Stomach smooth muscle (tissue), 2 donors: ENCODE results near the gene CLEC4E.
"Not testable (repeated sequence)": the region's sequence is repeated elsewhere in the genome, so short reads cannot be mapped to it uniquely, and the experiment has no call there.

Source experiments
- H3K27ac ChIP-seq: one replicate; pipeline ENCODE4 v1.7.0; 2013; ENCODE audit warnings: mild to moderate bottlenecking, low read length, inconsistent platforms
- H3K27me3 ChIP-seq, 2 donors: one replicate each; pipeline ENCODE4 v1.7.0; 2013; ENCODE audit warnings: low read length in 2 of 2; ENCODE audit not compliant: insufficient read depth in 2 of 2, control insufficient read depth in 1 of 2
- H3K36me3 ChIP-seq, 2 donors: one replicate each; pipeline ENCODE4 v1.7.0; 2013; ENCODE audit warnings: low read length in 2 of 2; ENCODE audit not compliant: control insufficient read depth in 2 of 2, insufficient read depth in 2 of 2
- H3K4me1 ChIP-seq: one replicate; pipeline ENCODE4 v1.7.0; 2013; ENCODE audit warnings: low read length; ENCODE audit not compliant: control insufficient read depth, insufficient read depth
- H3K4me3 ChIP-seq, 2 donors: one replicate each; pipeline ENCODE4 v1.7.0; 2013; ENCODE audit warnings: low read length in 2 of 2
- H3K9ac ChIP-seq, 2 donors: one replicate each; pipeline ENCODE4 v1.7.0; 2013; ENCODE audit warnings: low read length in 2 of 2, mild to moderate bottlenecking in 1 of 2
- H3K9me3 ChIP-seq, 2 donors: one replicate each; pipeline ENCODE4 v1.7.0; 2013; ENCODE audit warnings: low read length in 2 of 2; ENCODE audit not compliant: control insufficient read depth in 2 of 2
- donor health status: healthy.
- donor health status: Pancreatic carcinoma.

CLEC4E gene

DNA sequence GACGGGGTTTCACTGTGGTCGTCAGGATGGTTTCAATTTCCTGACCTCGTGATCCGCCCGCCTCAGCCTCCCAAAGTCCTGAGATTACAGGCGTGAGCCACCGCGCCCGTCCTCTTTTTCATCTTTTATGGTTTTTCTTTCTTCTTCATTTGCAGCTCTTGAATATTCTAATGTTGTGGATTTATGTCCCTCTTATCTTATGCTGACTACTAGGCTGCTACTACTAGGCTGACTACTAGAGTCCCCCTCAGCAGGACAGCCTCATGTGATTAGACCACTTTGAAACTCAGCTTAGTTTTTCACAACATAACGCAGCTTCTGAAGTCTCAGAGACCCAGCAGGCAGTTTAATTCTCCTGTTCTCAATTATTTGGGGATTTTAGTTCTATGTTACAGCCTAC is 857 bp upstream of the CLEC4E start:
- Histone ChIP-seq H3K9me3 (no peaks in the 10 kb centered on the region), H3K4me3 (no peak overlapping the region), H3K36me3 (no peaks in the 10 kb centered on the region), H3K4me1 (no peaks in the 10 kb centered on the region), H3K27me3 (no peaks in the 10 kb centered on the region), H3K9ac (no peak overlapping the region), H3K27ac (no peak overlapping the region)

- not testable (repeated sequence) for H3K27me3 ChIP-seq, H3K36me3 ChIP-seq, H3K9me3 ChIP-seq, H3K9ac ChIP-seq, H3K27ac ChIP-seq, H3K4me1 ChIP-seq, H3K4me3 ChIP-seq
Measured at GRCh38 chr12:8537820-8538219, 2.9 kb downstream of the CLEC4E start.

- H3K4me3 ChIP-seq, result no peak overlapping the region
- H3K27ac ChIP-seq, result no peak overlapping the region
- H3K36me3 ChIP-seq, result no peaks in the 10 kb centered on the region
- H3K4me1 ChIP-seq, result no peaks in the 10 kb centered on the region
- H3K9ac ChIP-seq, result no peak overlapping the region
- H3K27me3 ChIP-seq, result peaks cover 2 to 3% of the 10 kb centered on the region in 2 donors
- no peaks in the 10 kb centered on the region for H3K9me3 ChIP-seq
Measured at GRCh38 chr12:8532045-8532444, 8.7 kb downstream of the CLEC4E start.

- peaks cover 2 to 3% of the 10 kb centered on the region in 2 donors for H3K27me3 ChIP-seq
- H3K9ac ChIP-seq, result no peak overlapping the region
- no peaks in the 10 kb centered on the region for H3K4me1 ChIP-seq
- no peak overlapping the region for H3K4me3 ChIP-seq
- H3K27ac ChIP-seq, result no peak overlapping the region
- H3K36me3 ChIP-seq, result no peaks in the 10 kb centered on the region
- no peaks in the 10 kb centered on the region for H3K9me3 ChIP-seq
Measured at GRCh38 chr12:8527250-8528130, 13.2 kb downstream of the CLEC4E start.

- Histone ChIP-seq H3K27me3 (no peaks in the 10 kb centered on the region), H3K9me3 (no peaks in the 10 kb centered on the region), H3K4me1 (no peaks in the 10 kb centered on the region), H3K27ac (no peak overlapping the region), H3K4me3 (no peak overlapping the region), H3K36me3 (no peaks in the 10 kb centered on the region), H3K9ac (no peak overlapping the region)
Measured at GRCh38 chr12:8519171-8519570, 21.5 kb downstream of the CLEC4E start.

DNA sequence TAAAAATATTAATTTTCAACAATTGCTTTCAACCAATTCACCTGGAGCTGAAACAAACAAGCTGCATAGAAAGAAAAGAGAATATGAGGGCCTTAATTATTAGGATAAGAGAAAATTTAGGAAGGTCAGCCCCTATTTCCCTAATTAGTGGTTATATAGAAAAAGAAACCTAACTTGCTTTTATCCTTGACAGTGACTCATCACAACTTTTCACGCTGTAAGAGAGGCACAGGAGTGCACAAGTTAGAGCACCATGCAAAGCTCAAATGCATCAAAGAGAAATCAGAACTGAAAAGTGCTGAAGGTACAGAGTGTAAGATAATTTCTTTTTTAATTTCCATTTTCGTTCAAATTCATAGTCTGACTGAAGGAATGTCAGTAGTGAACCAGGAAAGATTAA is 22.7 kb downstream of the CLEC4E start:
- Histone ChIP-seq H3K4me3 (no peak overlapping the region), H3K36me3 (no peaks in the 10 kb centered on the region), H3K27ac (no peak overlapping the region), H3K4me1 (no peaks in the 10 kb centered on the region), H3K9ac (no peak overlapping the region), H3K27me3 (no peaks in the 10 kb centered on the region), H3K9me3 (no peaks in the 10 kb centered on the region)

DNA sequence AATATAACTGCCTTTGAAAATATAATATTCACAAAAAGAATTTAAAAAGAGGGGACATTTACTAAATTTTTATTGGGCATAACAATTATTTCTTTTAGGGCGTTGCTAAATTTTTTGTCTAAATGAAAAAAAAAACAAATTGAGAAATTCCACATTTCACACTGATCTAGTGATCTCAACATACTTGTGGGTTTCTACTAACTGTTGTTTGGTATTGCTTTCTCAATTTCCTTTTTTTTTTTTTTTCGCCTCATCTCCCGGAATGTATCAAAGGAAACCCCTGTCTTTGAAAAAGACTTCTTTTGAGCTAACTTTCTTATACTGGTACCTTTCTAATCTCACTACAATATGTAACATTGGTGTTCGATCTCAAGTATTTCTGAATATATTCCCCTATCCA is 27.4 kb downstream of the CLEC4E start, which contains the start of gene CLEC4D:
Gene CLEC4D (plus strand): TSS at position 248 of the 400 bp plus-strand sequence. CDS start 230 bp downstream, outside the sequence.
- Histone ChIP-seq H3K36me3 (no peaks in the 10 kb centered on the region), H3K4me1 (no peaks in the 10 kb centered on the region), H3K9me3 (no peaks in the 10 kb centered on the region), H3K27ac (no peak within 1 kb of the TSS), H3K9ac (no peak within 1 kb of the TSS), H3K27me3 (no peaks in the 10 kb centered on the region), H3K4me3 (no peak within 1 kb of the TSS)

DNA sequence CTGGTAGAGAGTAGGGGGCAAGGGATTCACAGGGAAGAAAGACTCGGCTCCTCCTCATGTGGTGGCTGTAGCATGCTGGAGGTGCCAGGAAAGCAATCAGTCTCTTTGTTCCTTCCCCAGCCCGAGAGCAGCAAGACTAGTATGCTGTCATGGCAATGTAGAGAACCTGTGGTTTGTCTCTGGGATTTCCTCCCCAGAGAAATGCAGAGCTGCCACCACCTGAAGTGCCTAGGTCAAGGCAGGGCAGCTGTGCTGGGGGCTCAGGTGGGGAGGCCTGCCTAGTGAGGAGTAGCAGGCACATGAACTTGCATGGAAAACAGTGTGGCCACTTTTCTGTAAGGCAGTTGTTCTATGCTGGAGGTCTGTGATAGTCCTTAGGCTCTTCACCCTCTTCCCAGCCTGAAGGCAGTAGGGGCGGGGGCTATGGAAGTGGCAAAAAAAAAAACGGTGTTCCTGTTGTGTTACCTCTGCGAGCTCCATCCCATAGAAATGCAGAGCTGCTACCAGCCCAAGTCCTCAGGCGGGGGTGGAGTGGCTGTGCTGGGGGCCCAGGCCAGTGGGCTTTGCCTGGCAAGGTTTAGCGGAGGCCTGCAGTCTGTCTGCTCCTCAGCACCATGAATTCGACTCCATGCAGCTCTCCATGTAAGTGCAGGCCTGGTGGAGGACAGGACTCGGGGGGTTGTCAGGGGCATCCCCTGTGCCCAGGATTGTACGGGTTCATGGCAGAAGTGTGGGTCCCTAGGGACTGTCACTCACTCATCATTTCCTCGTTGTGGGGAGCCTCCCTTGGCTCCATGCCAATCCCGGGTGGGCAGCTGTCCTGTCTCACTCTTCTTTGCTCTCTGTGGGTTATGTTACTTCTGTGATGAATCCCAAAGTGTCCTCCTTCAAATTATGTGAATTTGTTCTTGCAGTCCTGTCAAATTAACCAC is 31.5 kb downstream of the CLEC4E start:
- no peak overlapping the region for H3K27ac ChIP-seq
- H3K4me3 ChIP-seq, result no peak overlapping the region
- H3K27me3 ChIP-seq, result no peaks in the 10 kb centered on the region
- H3K4me1 ChIP-seq, result no peaks in the 10 kb centered on the region
- no peak overlapping the region for H3K9ac ChIP-seq
- no peaks in the 10 kb centered on the region for H3K36me3 ChIP-seq
- no peaks in the 10 kb centered on the region for H3K9me3 ChIP-seq

GRCh38 chr12:8508223-8508622 is 32.5 kb downstream of the CLEC4E start:
- Histone ChIP-seq H3K9me3 (no peaks in the 10 kb centered on the region), H3K9ac (no peak overlapping the region), H3K27me3 (no peaks in the 10 kb centered on the region), H3K36me3 (no peaks in the 10 kb centered on the region), H3K27ac (no peak overlapping the region), H3K4me1 (no peaks in the 10 kb centered on the region), H3K4me3 (no peak overlapping the region)

- Histone ChIP-seq H3K27ac (no peak overlapping the region), H3K4me1 (no peaks in the 10 kb centered on the region), H3K9ac (no peak overlapping the region), H3K4me3 (no peak overlapping the region), H3K27me3 (no peaks in the 10 kb centered on the region), H3K36me3 (no peaks in the 10 kb centered on the region), H3K9me3 (no peaks in the 10 kb centered on the region)
Measured at GRCh38 chr12:8507596-8507995, 33.1 kb downstream of the CLEC4E start.
